K562 (cell line): Measurements from ENCODE around the gene TJAP1. TPM values are rescaled to one million over a fixed set of nuclear protein-coding genes. Genes with fewer than 3 reads are reported as not detected.

Experiments
- BRF2 ChIP-seq: IDR thresholded peaks from 3 replicates; pipeline ENCODE4 v1.6.1; 2011; ENCODE audit warnings: borderline replicate concordance, mild to moderate bottlenecking; ENCODE audit not compliant: insufficient read length, insufficient read depth
- EHMT2 ChIP-seq: fragments of 450-650 bp; IDR thresholded peaks from 2 replicates; pipeline ENCODE4 v1.6.1; 2018; ENCODE audit warnings: antibody characterized with exemption
- FOXJ3 ChIP-seq: sonication (generic); formaldehyde crosslinking; IDR thresholded peaks from 2 replicates; pipeline ENCODE4 v1.4.0; 2020; ENCODE audit warnings: mild to moderate bottlenecking, missing genetic modification reagents
- PTBP1 ChIP-seq: fragments of 200-400 bp; formaldehyde crosslinking; IDR thresholded peaks from 2 replicates; pipeline ENCODE4 v1.6.1; 2017; ENCODE audit warnings: low read depth, low read length
- PYGO2 ChIP-seq: fragments of 450-650 bp; IDR thresholded peaks from 2 replicates; pipeline ENCODE4 v1.6.1; 2016; ENCODE audit warnings: mild to moderate bottlenecking, missing genetic modification characterization, moderate library complexity, missing compliant biosample characterization
- SIN3A ChIP-seq, 2 experiments: fragments of 150-350 bp in 1 of 2; IDR thresholded peaks; 2 replicates each; pipeline ENCODE4 v1.6.1; 2011 to 2016; ENCODE audit warnings: borderline replicate concordance in 2 of 2, low read depth in 2 of 2, low read length in 2 of 2, mild to moderate bottlenecking in 2 of 2, moderate library complexity in 2 of 2; ENCODE audit not compliant: control insufficient read depth in 1 of 2
- SIN3B ChIP-seq: fragments of 450-650 bp; IDR thresholded peaks from 2 replicates; pipeline ENCODE4 v1.6.1; 2017; ENCODE audit warnings: low read depth, mild to moderate bottlenecking, moderate library complexity
- SRSF3 ChIP-seq: fragments of 200-400 bp; formaldehyde crosslinking; IDR thresholded peaks from 2 replicates; pipeline ENCODE4 v1.6.1; 2016; ENCODE audit warnings: mild to moderate bottlenecking, low read length, moderate library complexity; ENCODE audit not compliant: insufficient read depth
- TEAD4 ChIP-seq, 2 experiments: sonication (generic) in 1 of 2; formaldehyde crosslinking in 1 of 2; IDR thresholded peaks; 2 replicates each; pipeline versions ENCODE4 v1.6.1 to v1.8.0; 2012 to 2022; ENCODE audit warnings: borderline replicate concordance in 1 of 2, inconsistent platforms in 1 of 2, low read length in 1 of 2, mild to moderate bottlenecking in 1 of 2, missing genetic modification reagents in 1 of 2
- ZNF318 ChIP-seq, 2 experiments: fragments of 450-650 bp; IDR thresholded peaks; 2 replicates each; pipeline ENCODE4 v1.6.1; 2016; ENCODE audit warnings: mild to moderate bottlenecking in 2 of 2, borderline replicate concordance in 1 of 2, low read depth in 1 of 2, moderate library complexity in 1 of 2
- ZNF324 ChIP-seq: fragments of 250-450 bp; sonication (Bioruptor Pico); IDR thresholded peaks from 2 replicates; pipeline ENCODE4 v1.4.0; 2020; ENCODE audit warnings: mild to moderate bottlenecking
- ZNF583 ChIP-seq: fragments of 250-450 bp; sonication (Bioruptor Pico); IDR thresholded peaks from 2 replicates; pipeline ENCODE4 v1.4.0; 2020
- ZNF699 ChIP-seq: fragments of 250-450 bp; sonication (Bioruptor Pico); IDR thresholded peaks from 2 replicates; pipeline ENCODE4 v1.8.0; 2021; ENCODE audit warnings: mild to moderate bottlenecking, moderate library complexity; ENCODE audit not compliant: insufficient replicate concordance
- polyA plus RNA-seq, 8 experiments: library from polyadenylated mRNA; depleted of rRNA in 4 of 8; stranded (reverse) in 5 of 8; unstranded in 3 of 8; fragments of >200 nt; fragmentation: Nextera tagmentation in 2 of 8; fragmentation: Illumina TruSeq in 1 of 8; extraction: Ambion mirVana in 2 of 8; extraction: Trizol in 1 of 8; gene quantifications; 2 replicates each; pipeline versions ENCODE4 v1.2.1 to v1.2.3, GENCODE V29; 2011 to 2014; ENCODE audit warnings: inconsistent platforms in 1 of 8, missing spikeins in 1 of 8
- total RNA-seq, 7 experiments: library from RNA; depleted of rRNA in 6 of 7; stranded (reverse); fragments of >200 nt in 6 of 7; fragmentation: Illumina TruSeq in 2 of 7; extraction: Trizol in 2 of 7; gene quantifications; 2 replicates each; pipeline versions ENCODE4 v1.2.1 to v1.2.3, GENCODE V29; 2011 to 2021; ENCODE audit warnings: low replicate concordance in 1 of 7
- TF ChIP-seq, protein P1 (sequence below), 2 experiments: fragments of 450-650 bp; conservative IDR thresholded peaks; 2 replicates each; pipeline ENCODE4 v1.6.1; 2017; ENCODE audit warnings: mild to moderate bottlenecking in 2 of 2, moderate library complexity in 2 of 2

TJAP1 gene
- total and polyA plus RNA-seq, 9 of the 15 experiments (the other 6 are each of a cell fraction or from before 2014, with no cell fraction given): 0.06 to 35.8 (median 16.2) TPM

- TF ChIP-seq ZNF318 (IDR thresholded peaks at IDR 0.05; ENCODE audit: borderline replicate concordance in 1 of 2, low read depth in 1 of 2) (no peak), ZNF583 (CRISPR knock-in tag) (no peak), PYGO2 (tag) (no peak), ZNF699 (CRISPR knock-in tag) (no peak), PTBP1 (no peak), BRF2 (no peak), FOXJ3 (CRISPR knock-in tag) (no peak), SIN3A (IDR thresholded peaks at IDR 0.05; ENCODE audit: borderline replicate concordance in 2 of 2, control insufficient read depth in 1 of 2, low read depth in 2 of 2, low read length in 2 of 2) (peak; percentile 58 to 88; a peak in 2 of 4 replicates), SRSF3 (no peak), TEAD4 (IDR thresholded peaks at IDR 0.05; ENCODE audit: low read length) (peak; percentile 13; the same call in 1 of the 2 replicates), TEAD4 (CRISPR knock-in tag; IDR thresholded peaks at IDR 0.05; ENCODE audit: borderline replicate concordance) (no peak), SIN3B (peak; percentile 91), ZNF324 (CRISPR knock-in tag) (no peak), EHMT2 (no peak)
- TF ChIP-seq, protein P1, sequence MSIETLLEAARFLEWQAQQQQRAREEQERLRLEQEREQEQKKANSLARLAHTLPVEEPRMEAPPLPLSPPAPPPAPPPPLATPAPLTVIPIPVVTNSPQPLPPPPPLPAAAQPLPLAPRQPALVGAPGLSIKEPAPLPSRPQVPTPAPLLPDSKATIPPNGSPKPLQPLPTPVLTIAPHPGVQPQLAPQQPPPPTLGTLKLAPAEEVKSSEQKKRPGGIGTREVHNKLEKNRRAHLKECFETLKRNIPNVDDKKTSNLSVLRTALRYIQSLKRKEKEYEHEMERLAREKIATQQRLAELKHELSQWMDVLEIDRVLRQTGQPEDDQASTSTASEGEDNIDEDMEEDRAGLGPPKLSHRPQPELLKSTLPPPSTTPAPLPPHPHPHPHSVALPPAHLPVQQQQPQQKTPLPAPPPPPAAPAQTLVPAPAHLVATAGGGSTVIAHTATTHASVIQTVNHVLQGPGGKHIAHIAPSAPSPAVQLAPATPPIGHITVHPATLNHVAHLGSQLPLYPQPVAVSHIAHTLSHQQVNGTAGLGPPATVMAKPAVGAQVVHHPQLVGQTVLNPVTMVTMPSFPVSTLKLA (conservative IDR thresholded peaks at IDR 0.05): peak; percentile 52 to 83
Measured at GRCh38 chr6:43477235-43478007, at the start of gene TJAP1 (continued).
